K562 (cell line): ENCODE data around the gene TASP1.

Experiments
- AFF4 ChIP-seq: sonication (generic); formaldehyde crosslinking; IDR thresholded peaks from 2 replicates; pipeline ENCODE4 v1.8.0; 2023; ENCODE audit warnings: mild to moderate bottlenecking, missing genetic modification reagents
- ARHGAP35 ChIP-seq: fragments of 450-650 bp; IDR thresholded peaks from 2 replicates; pipeline ENCODE4 v1.6.1; 2018; ENCODE audit not compliant: partially characterized antibody
- EZH2 ChIP-seq: IDR thresholded peaks from 2 replicates; pipeline ENCODE4 v1.6.1; 2012; ENCODE audit warnings: low read depth, mild to moderate bottlenecking, inconsistent platforms, low read length, borderline replicate concordance
- FOXK2 ChIP-seq, 2 experiments: fragments of 450-650 bp; IDR thresholded peaks in 1 of 2; conservative IDR thresholded peaks in 1 of 2; 2 replicates each; pipeline ENCODE4 v1.6.1; 2016; ENCODE audit warnings: low read depth in 2 of 2, mild to moderate bottlenecking in 1 of 2
- FOXP1 ChIP-seq: sonication (generic); formaldehyde crosslinking; IDR thresholded peaks from 2 replicates; pipeline ENCODE4 v1.8.0; 2022; ENCODE audit warnings: mild to moderate bottlenecking, missing genetic modification reagents
- HMGXB4 ChIP-seq: sonication (generic); formaldehyde crosslinking; IDR thresholded peaks from 2 replicates; pipeline ENCODE4 v1.8.1; 2023; ENCODE audit warnings: mild to moderate bottlenecking, missing genetic modification reagents
- KLF16 ChIP-seq: IDR thresholded peaks from 2 replicates; pipeline ENCODE4 v1.6.1; 2016; ENCODE audit warnings: antibody characterized with exemption
- NBN ChIP-seq: fragments of 450-650 bp; IDR thresholded peaks from 2 replicates; pipeline ENCODE4 v1.6.1; 2016; ENCODE audit warnings: low read depth, mild to moderate bottlenecking
- POLR2A ChIP-seq: fragments of 450-650 bp; conservative IDR thresholded peaks from 2 replicates; pipeline ENCODE4 v1.6.1; 2016
- TBP ChIP-seq: optimal IDR thresholded peaks from 2 replicates; pipeline ENCODE3; 2011; ENCODE audit warnings: low read depth, low read length, improper control_type of control experiment
- ZBTB33 ChIP-seq: sonication (generic); formaldehyde crosslinking; IDR thresholded peaks from 2 replicates; pipeline ENCODE4 v1.8.1; 2023; ENCODE audit warnings: mild to moderate bottlenecking, missing genetic modification reagents
- ZBTB8A ChIP-seq: fragments of 450-650 bp; IDR thresholded peaks from 2 replicates; pipeline ENCODE4 v1.6.1; 2018; ENCODE audit warnings: mild to moderate bottlenecking, moderate library complexity; ENCODE audit not compliant: partially characterized antibody
- TF ChIP-seq, protein P1 (sequence below), 3 experiments: IDR thresholded peaks in 2 of 3; conservative IDR thresholded peaks in 1 of 3; 2 replicates each; pipeline ENCODE4 v1.5.1; 2011 to 2012; ENCODE audit warnings: low read length in 3 of 3, mild to moderate bottlenecking in 3 of 3, control low read depth in 2 of 3, improper control_type of control experiment in 1 of 3, inconsistent platforms in 1 of 3, low read depth in 1 of 3, mixed read lengths in 1 of 3, moderate library complexity in 1 of 3; ENCODE audit not compliant: insufficient read depth in 2 of 3

DNA sequence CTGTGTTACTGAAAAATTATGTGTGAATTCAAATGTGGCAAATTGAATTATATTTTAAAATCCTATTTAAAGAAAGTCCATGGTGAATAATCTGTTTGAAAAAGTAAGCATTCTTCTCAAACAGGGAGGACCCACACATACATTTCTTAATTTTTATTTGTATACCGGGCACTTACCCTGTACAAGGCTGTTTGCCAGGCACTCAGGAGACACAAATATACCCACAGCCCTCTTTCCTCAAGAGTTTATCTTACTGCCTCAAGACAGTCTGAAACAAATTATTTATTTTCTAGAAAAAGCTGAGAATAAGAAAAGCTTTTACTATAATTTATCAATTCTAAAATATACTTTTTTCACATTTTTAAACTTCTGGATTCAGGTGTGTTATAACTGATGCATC, 114.4 kb downstream of the TASP1 start:
- TF ChIP-seq, protein P1, sequence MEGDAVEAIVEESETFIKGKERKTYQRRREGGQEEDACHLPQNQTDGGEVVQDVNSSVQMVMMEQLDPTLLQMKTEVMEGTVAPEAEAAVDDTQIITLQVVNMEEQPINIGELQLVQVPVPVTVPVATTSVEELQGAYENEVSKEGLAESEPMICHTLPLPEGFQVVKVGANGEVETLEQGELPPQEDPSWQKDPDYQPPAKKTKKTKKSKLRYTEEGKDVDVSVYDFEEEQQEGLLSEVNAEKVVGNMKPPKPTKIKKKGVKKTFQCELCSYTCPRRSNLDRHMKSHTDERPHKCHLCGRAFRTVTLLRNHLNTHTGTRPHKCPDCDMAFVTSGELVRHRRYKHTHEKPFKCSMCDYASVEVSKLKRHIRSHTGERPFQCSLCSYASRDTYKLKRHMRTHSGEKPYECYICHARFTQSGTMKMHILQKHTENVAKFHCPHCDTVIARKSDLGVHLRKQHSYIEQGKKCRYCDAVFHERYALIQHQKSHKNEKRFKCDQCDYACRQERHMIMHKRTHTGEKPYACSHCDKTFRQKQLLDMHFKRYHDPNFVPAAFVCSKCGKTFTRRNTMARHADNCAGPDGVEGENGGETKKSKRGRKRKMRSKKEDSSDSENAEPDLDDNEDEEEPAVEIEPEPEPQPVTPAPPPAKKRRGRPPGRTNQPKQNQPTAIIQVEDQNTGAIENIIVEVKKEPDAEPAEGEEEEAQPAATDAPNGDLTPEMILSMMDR (IDR thresholded peaks at IDR 0.05 in 2 of 3, conservative IDR thresholded peaks at IDR 0.05 in 1 of 3; ENCODE audit: insufficient read depth in 2 of 3, low read depth in 1 of 3, low read length in 3 of 3), result no peak
- TF ChIP-seq FOXP1 (CRISPR knock-in tag) (no peak), ARHGAP35 (no peak), FOXK2 (conservative IDR thresholded peaks at IDR 0.05 in 1 of 2, IDR thresholded peaks at IDR 0.05 in 1 of 2; ENCODE audit: low read depth in 2 of 2) (no peak), NBN (no peak), TBP (no peak), AFF4 (CRISPR knock-in tag) (no peak), ZBTB33 (no peak), EZH2 (no peak), POLR2A (no peak), KLF16 (no peak), ZBTB8A (no peak), HMGXB4 (CRISPR knock-in tag) (no peak)
